Astrocyte of the spinal cord (primary cell): ENCODE measurements around the gene PADI2.

ENCODE experiments used
- DNase-seq: peaks from one replicate; pipeline ENCODE4 v3.0.0; 2011; ENCODE audit warnings: low read depth, low spot score
- H3K4me3 ChIP-seq: 2 replicates; pipeline ENCODE4 v1.5.1; 2011; ENCODE audit warnings: low read depth, mild to moderate bottlenecking, low read length, moderate library complexity
- CTCF ChIP-seq: IDR thresholded peaks from 2 replicates; pipeline ENCODE4 v1.5.1; 2012; ENCODE audit warnings: low read depth, mild to moderate bottlenecking, low read length, inconsistent platforms
- in situ Hi-C: cut with HindIII; loops from 2 replicates; pipeline ENCODE4 v1.10.0; 2017; ENCODE audit warnings: low sequenced_read_pairs

PADI2 gene

GRCh38 chr1:17117451-17118265 is 1.6 kb downstream of the PADI2 start:
- no peak overlapping the region for H3K4me3 ChIP-seq
- DNase-seq: no peak
- TF ChIP-seq CTCF: no peak
- in situ Hi-C loops: no loop called here

- in situ Hi-C loops: no loop called here
- no peak overlapping the region for H3K4me3 ChIP-seq
- DNase-seq: no peak
- TF ChIP-seq CTCF: no peak
Measured at GRCh38 chr1:17116643-17117042, 2.6 kb downstream of the PADI2 start.

GRCh38 chr1:17113963-17114362 is 5.3 kb downstream of the PADI2 start:
- H3K4me3 ChIP-seq: no peak overlapping the region
- no peak for TF ChIP-seq CTCF
- in situ Hi-C loops: no loop called here
- no peak for DNase-seq

GRCh38 chr1:17112496-17113236 is 6.6 kb downstream of the PADI2 start:
- H3K4me3 ChIP-seq: no peak overlapping the region
- no peak for DNase-seq
- TF ChIP-seq CTCF: no peak
- in situ Hi-C loops: no loop called here

- in situ Hi-C loops: no loop called here
- H3K4me3 ChIP-seq: no peak overlapping the region
- DNase-seq: no peak
- no peak for TF ChIP-seq CTCF
Measured at GRCh38 chr1:17112076-17112475, 7.2 kb downstream of the PADI2 start.

GRCh38 chr1:17110555-17110926 is 8.7 kb downstream of the PADI2 start:
- TF ChIP-seq CTCF: no peak
- no peak overlapping the region for H3K4me3 ChIP-seq
- in situ Hi-C loops: no loop called here
- no peak for DNase-seq
